ENCODE measurements around the gene ITGBL1. TPM values are rescaled to one million over a fixed set of nuclear protein-coding genes. Genes with fewer than 3 reads are reported as not detected.

ITGBL1 gene
- total RNA-seq, 4 donors from 2014 or later, result 7.7 to 10.4 (median 9.2) TPM

GRCh38 chr13:101415358-101416174 lies 36.9 kb upstream of the ITGBL1 start:
- Histone ChIP-seq H3K4me1 (peaks cover 12% of the 10 kb centered on the region), H3K27ac (peak overlapping the region; percentile 26), H3K36me3 (no peaks in the 10 kb centered on the region), H3K9me3 (no peaks in the 10 kb centered on the region), H3K4me3 (peak overlapping the region; percentile 62), H3K27me3 (peaks cover 24% of the 10 kb centered on the region)
- 83% methylated on average over 5 of the region's 43 CpGs for WGBS
- TF ChIP-seq POLR2A (IDR thresholded peaks at IDR 0.05) (no peak), EP300 (IDR thresholded peaks at IDR 0.05) (no peak), POLR2AphosphoS5 (IDR thresholded peaks at IDR 0.05) (no peak)
- TF ChIP-seq, protein P1, sequence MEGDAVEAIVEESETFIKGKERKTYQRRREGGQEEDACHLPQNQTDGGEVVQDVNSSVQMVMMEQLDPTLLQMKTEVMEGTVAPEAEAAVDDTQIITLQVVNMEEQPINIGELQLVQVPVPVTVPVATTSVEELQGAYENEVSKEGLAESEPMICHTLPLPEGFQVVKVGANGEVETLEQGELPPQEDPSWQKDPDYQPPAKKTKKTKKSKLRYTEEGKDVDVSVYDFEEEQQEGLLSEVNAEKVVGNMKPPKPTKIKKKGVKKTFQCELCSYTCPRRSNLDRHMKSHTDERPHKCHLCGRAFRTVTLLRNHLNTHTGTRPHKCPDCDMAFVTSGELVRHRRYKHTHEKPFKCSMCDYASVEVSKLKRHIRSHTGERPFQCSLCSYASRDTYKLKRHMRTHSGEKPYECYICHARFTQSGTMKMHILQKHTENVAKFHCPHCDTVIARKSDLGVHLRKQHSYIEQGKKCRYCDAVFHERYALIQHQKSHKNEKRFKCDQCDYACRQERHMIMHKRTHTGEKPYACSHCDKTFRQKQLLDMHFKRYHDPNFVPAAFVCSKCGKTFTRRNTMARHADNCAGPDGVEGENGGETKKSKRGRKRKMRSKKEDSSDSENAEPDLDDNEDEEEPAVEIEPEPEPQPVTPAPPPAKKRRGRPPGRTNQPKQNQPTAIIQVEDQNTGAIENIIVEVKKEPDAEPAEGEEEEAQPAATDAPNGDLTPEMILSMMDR (IDR thresholded peaks at IDR 0.05), result no peak
- DNase-seq (ENCODE audit: low spot score in 2 of 2), result no peak

- 3% methylated on average over 35 of the region's 85 CpGs for WGBS
- no peaks in the 10 kb centered on the region for H3K36me3 ChIP-seq
- no peaks in the 10 kb centered on the region for H3K9me3 ChIP-seq
- TF ChIP-seq, protein P1 (IDR thresholded peaks at IDR 0.05), result no peak
- TF ChIP-seq POLR2A (IDR thresholded peaks at IDR 0.05) (no peak), EP300 (IDR thresholded peaks at IDR 0.05) (no peak), POLR2AphosphoS5 (IDR thresholded peaks at IDR 0.05) (no peak)
- H3K4me3 ChIP-seq, result peak within 1 kb of the TSS; percentile 62
- H3K27ac ChIP-seq, result peak within 1 kb of the TSS; percentile 26
- H3K27me3 ChIP-seq, result peaks cover 24% of the 10 kb centered on the region
- peaks cover 12% of the 10 kb centered on the region for H3K4me1 ChIP-seq
- DNase-seq (ENCODE audit: low spot score in 2 of 2), result peak in 1 of 2 donors; percentile 60
Measured at GRCh38 chr13:101416181-101417042, 36.1 kb upstream of the ITGBL1 start, which contains the start of gene NALCN. Gene NALCN, minus strand, starts transcription at chr13:101416508. Its CDS starts 17,382 bp downstream, at chr13:101399126.

- no peak overlapping the region for H3K27ac ChIP-seq
- 23% methylated on average over 3 of the region's 3 CpGs for whole genome bisulfite sequencing
- H3K4me3 ChIP-seq, result peak overlapping the region; percentile 62
- DNase-seq (ENCODE audit: low spot score in 2 of 2), result no peak
- TF ChIP-seq EP300 (IDR thresholded peaks at IDR 0.05) (no peak), POLR2AphosphoS5 (IDR thresholded peaks at IDR 0.05) (no peak), POLR2A (IDR thresholded peaks at IDR 0.05) (no peak)
- H3K4me1 ChIP-seq, result peaks cover 12% of the 10 kb centered on the region
- H3K27me3 ChIP-seq, result peaks cover 24% of the 10 kb centered on the region
- H3K36me3 ChIP-seq, result no peaks in the 10 kb centered on the region
- no peaks in the 10 kb centered on the region for H3K9me3 ChIP-seq
Measured at GRCh38 chr13:101417043-101417406, 35.5 kb upstream of the ITGBL1 start.

DNA sequence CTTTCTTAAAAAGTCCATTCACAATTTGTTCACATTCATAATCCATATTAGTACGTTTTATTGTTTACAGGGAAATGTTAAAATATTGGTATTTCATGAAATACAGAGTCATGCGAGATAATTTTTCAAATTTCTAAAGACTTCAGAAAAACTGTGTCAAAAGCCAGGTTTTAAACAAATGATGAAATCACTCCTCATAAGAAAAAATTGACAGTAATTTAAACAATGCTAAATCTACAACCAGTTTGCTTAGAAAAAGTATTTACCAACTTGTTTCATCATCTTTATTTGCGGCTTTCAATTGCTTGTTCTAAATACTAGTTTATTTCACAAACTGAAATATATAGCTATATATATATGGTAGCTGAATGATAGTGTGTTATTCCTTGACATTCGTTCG lies 35.0 kb upstream of the ITGBL1 start:
- Histone ChIP-seq H3K4me1 (peaks cover 12% of the 10 kb centered on the region), H3K36me3 (no peaks in the 10 kb centered on the region), H3K9me3 (no peaks in the 10 kb centered on the region), H3K4me3 (no peak overlapping the region), H3K27me3 (peaks cover 24% of the 10 kb centered on the region), H3K27ac (no peak overlapping the region)
- DNase-seq (ENCODE audit: low spot score in 2 of 2), result no peak
- TF ChIP-seq POLR2AphosphoS5 (IDR thresholded peaks at IDR 0.05) (no peak), EP300 (IDR thresholded peaks at IDR 0.05) (no peak), POLR2A (IDR thresholded peaks at IDR 0.05) (no peak)
- TF ChIP-seq, protein P1 (IDR thresholded peaks at IDR 0.05), result no peak
- WGBS, result 87% methylated on average over 5 of the region's 5 CpGs

DNA sequence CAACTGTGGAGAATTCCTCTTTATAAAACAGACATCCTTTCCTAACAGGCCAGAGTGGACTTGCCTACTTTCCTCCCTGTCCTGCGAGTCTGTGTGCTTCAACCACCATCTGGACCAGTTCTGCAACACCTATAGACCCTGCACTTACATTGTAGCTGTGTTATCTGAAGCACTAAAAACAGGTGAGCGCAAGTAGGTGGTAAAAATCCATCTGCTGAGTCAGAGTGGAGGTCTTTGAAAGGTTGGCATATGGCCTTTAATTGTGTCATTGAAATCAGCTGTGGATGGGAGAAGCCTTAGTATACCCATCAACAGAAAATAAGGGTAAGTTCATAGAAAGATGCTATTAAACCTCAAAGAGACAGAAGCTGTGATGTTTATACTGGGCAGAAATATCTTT lies 28.6 kb upstream of the ITGBL1 start:
- H3K27ac ChIP-seq, result no peak overlapping the region
- no peaks in the 10 kb centered on the region for H3K27me3 ChIP-seq
- no peak overlapping the region for H3K4me3 ChIP-seq
- H3K36me3 ChIP-seq, result no peaks in the 10 kb centered on the region
- TF ChIP-seq POLR2AphosphoS5 (IDR thresholded peaks at IDR 0.05) (no peak), POLR2A (IDR thresholded peaks at IDR 0.05) (no peak), EP300 (IDR thresholded peaks at IDR 0.05) (no peak)
- TF ChIP-seq, protein P1 (IDR thresholded peaks at IDR 0.05), result no peak
- DNase-seq (ENCODE audit: low spot score in 2 of 2), result no peak
- H3K4me1 ChIP-seq, result no peaks in the 10 kb centered on the region
- 91% methylated on average over 2 of the region's 2 CpGs for WGBS
- H3K9me3 ChIP-seq, result no peaks in the 10 kb centered on the region

Measured in suprapubic skin (tissue), 4 donors.